Hepatocyte (in vitro differentiated cells): ENCODE measurements around the gene ASCL1. TPM values are rescaled to one million over a fixed set of nuclear protein-coding genes. Genes with fewer than 3 reads are reported as not detected.

ENCODE experiments used
- DNase-seq: peaks from one replicate; pipeline ENCODE4 v3.0.0-alpha.2; 2016; ENCODE audit warnings: low spot score
- H2AFZ ChIP-seq: fragments of 200-600 bp; sonication (generic); 2 replicates; pipeline ENCODE4 v1.6.0; 2016; ENCODE audit warnings: antibody characterized with exemption, mild to moderate bottlenecking
- H3K27ac ChIP-seq: fragments of 200-600 bp; sonication (generic); 2 replicates; pipeline ENCODE4 v1.5.1; 2016; ENCODE audit warnings: mild to moderate bottlenecking
- H3K27me3 ChIP-seq: fragments of 200-600 bp; sonication (generic); 2 replicates; pipeline ENCODE4 v1.6.1; 2016
- H3K36me3 ChIP-seq: fragments of 200-600 bp; sonication (generic); replicated peaks from 2 replicates; pipeline ENCODE4 v1.5.1; 2016; ENCODE audit warnings: low read depth; ENCODE audit not compliant: insufficient read depth
- H3K4me1 ChIP-seq: fragments of 200-600 bp; sonication (generic); 2 replicates; pipeline ENCODE4 v1.5.1; 2016; ENCODE audit warnings: mild to moderate bottlenecking, moderate library complexity; ENCODE audit not compliant: insufficient read depth
- H3K4me2 ChIP-seq: fragments of 200-600 bp; sonication (generic); 2 replicates; pipeline ENCODE4 v1.6.0; 2016
- H3K4me3 ChIP-seq: fragments of 200-600 bp; sonication (generic); 2 replicates; pipeline ENCODE4 v1.5.1; 2016; ENCODE audit warnings: mild to moderate bottlenecking
- H3K79me2 ChIP-seq: fragments of 200-600 bp; sonication (generic); 2 replicates; pipeline ENCODE4 v1.6.0; 2017; ENCODE audit warnings: mild to moderate bottlenecking
- H3K9me2 ChIP-seq: fragments of 200-600 bp; sonication (generic); replicated peaks from 2 replicates; pipeline ENCODE4 v1.6.0; 2017; ENCODE audit warnings: mild to moderate bottlenecking; ENCODE audit not compliant: insufficient read depth
- H3K9me3 ChIP-seq: fragments of 200-600 bp; sonication (generic); 2 replicates; pipeline ENCODE4 v1.5.1; 2016; ENCODE audit warnings: low read depth, mild to moderate bottlenecking
- H4K20me1 ChIP-seq: fragments of 200-600 bp; sonication (generic); 2 replicates; pipeline ENCODE4 v1.6.0; 2016; ENCODE audit warnings: mild to moderate bottlenecking; ENCODE audit not compliant: insufficient read depth, poor library complexity, severe bottlenecking
- CTCF ChIP-seq: fragments of 200-600 bp; sonication (generic); IDR thresholded peaks from 2 replicates; pipeline ENCODE4 v1.5.1; 2016; ENCODE audit warnings: antibody characterized with exemption, mild to moderate bottlenecking; ENCODE audit not compliant: poor library complexity
- EZH2 ChIP-seq: fragments of 200-600 bp; sonication (generic); IDR thresholded peaks from 2 replicates; pipeline ENCODE4 v1.6.1; 2016; ENCODE audit warnings: antibody characterized with exemption, mild to moderate bottlenecking, borderline replicate concordance
- EZH2phosphoT487 ChIP-seq: fragments of 200-600 bp; sonication (generic); IDR thresholded peaks from one replicate; pipeline ENCODE4 v1.6.1; 2018; ENCODE audit warnings: antibody characterized with exemption, mild to moderate bottlenecking, low read depth, moderate library complexity; ENCODE audit not compliant: unreplicated experiment, severe bottlenecking
- WGBS: methylation state at CpG from one replicate; pipeline ENCODE4 v1.1.6; 2016; ENCODE audit warnings: low lambda C conversion rate; ENCODE audit errors: missing lambda C conversion rate; 5-methylcytosine and 5-hydroxymethylcytosine counted together
- polyA plus RNA-seq: library from polyadenylated mRNA; unstranded; fragments of >200 nt; fragmentation: Nextera tagmentation; extraction: Ambion mirVana; gene quantifications from 2 replicates; pipeline ENCODE4 v1.2.1, GENCODE V29; 2016
- total RNA-seq: library from RNA; depleted of rRNA; stranded (reverse); fragments of >200 nt; gene quantifications from 2 replicates; pipeline ENCODE4 v1.2.3, GENCODE V29; 2014

ASCL1 gene
- total and polyA plus RNA-seq, 2 experiments from 2014 or later, result 1.7 TPM; not detected in 1

- peaks cover 96% of the 10 kb centered on the region for H3K27me3 ChIP-seq
- 16% methylated on average over 14 of the region's 14 CpGs for WGBS
- H4K20me1 ChIP-seq, result no peaks in the 10 kb centered on the region
- no peaks in the 10 kb centered on the region for H3K79me2 ChIP-seq
- TF ChIP-seq EZH2, result peak; percentile 21
- TF ChIP-seq EZH2phosphoT487, result peak; percentile 17
- no peak for TF ChIP-seq CTCF
- H3K9me3 ChIP-seq, result no peaks in the 10 kb centered on the region
- H3K4me2 ChIP-seq, result no peak overlapping the region
- no peak overlapping the region for H3K4me3 ChIP-seq
- H3K27ac ChIP-seq, result no peak overlapping the region
- DNase-seq, result no peak
- no peak overlapping the region for H2AFZ ChIP-seq
- peaks cover 14% of the 10 kb centered on the region for H3K4me1 ChIP-seq
- H3K9me2 ChIP-seq, result no peaks in the 10 kb centered on the region
- no peaks in the 10 kb centered on the region for H3K36me3 ChIP-seq
Observed at GRCh38 chr12:102959391-102959790, 1.9 kb downstream of the ASCL1 start.

- Histone ChIP-seq H3K27ac (no peak overlapping the region), H3K4me2 (peak overlapping the region; percentile 23), H4K20me1 (no peaks in the 10 kb centered on the region), H3K36me3 (no peaks in the 10 kb centered on the region), H3K27me3 (peaks cover 96% of the 10 kb centered on the region), H3K79me2 (no peaks in the 10 kb centered on the region), H3K4me3 (no peak overlapping the region), H3K4me1 (peaks cover 17% of the 10 kb centered on the region), H2AFZ (no peak overlapping the region), H3K9me3 (no peaks in the 10 kb centered on the region), H3K9me2 (no peaks in the 10 kb centered on the region)
- TF ChIP-seq EZH2 (peak; percentile 1), CTCF (no peak)
- DNase-seq, result no peak
- 8% methylated on average over 19 of the region's 19 CpGs for WGBS
Observed at GRCh38 chr12:102960766-102961465, 3.4 kb downstream of the ASCL1 start.

GRCh38 chr12:102961466-102961855 lies 4.0 kb downstream of the ASCL1 start:
- H3K9me2 ChIP-seq, result no peaks in the 10 kb centered on the region
- peak overlapping the region; percentile 55 for H3K4me2 ChIP-seq
- peaks cover 16% of the 10 kb centered on the region for H3K4me1 ChIP-seq
- H3K4me3 ChIP-seq, result no peak overlapping the region
- H4K20me1 ChIP-seq, result no peaks in the 10 kb centered on the region
- no peak overlapping the region for H3K27ac ChIP-seq
- no peak overlapping the region for H2AFZ ChIP-seq
- no peak for DNase-seq
- H3K79me2 ChIP-seq, result no peaks in the 10 kb centered on the region
- no peaks in the 10 kb centered on the region for H3K36me3 ChIP-seq
- H3K27me3 ChIP-seq, result peaks cover 96% of the 10 kb centered on the region
- no peak for TF ChIP-seq CTCF
- TF ChIP-seq EZH2, result no peak
- TF ChIP-seq EZH2phosphoT487, result no peak
- H3K9me3 ChIP-seq, result no peaks in the 10 kb centered on the region
- 5% methylated on average over 8 of the region's 8 CpGs for WGBS
